GM19193 (cell line): Measurements from ENCODE around the gene SPON1.

ENCODE experiments used
- POLR2A ChIP-seq: IDR thresholded peaks from 4 replicates; pipeline ENCODE4 v1.6.1; 2011; ENCODE audit not compliant: insufficient read depth, insufficient read length; ENCODE audit errors: extremely low read depth

Gene SPON1

GRCh38 chr11:14054116-14055107, 91.9 kb downstream of the SPON1 start:
- TF ChIP-seq POLR2A = no peak

DNA sequence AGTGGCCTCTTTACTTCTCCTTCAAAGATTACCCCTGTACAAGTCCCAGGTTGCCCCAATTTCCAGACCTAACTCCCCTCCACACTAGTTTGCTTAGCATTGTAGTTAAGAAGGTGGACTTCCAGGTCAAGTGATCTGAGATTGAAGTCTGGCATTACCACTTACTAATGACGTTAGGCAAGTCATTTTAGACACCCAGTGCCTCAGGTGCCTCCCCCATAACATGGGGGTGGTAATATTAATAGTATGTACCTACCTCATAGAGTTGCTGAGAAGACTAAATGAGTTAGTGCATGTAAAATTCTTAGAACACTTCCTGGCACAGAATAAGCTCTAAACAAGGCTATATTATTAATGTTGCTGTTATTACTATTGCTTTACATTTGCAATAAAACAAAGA, 93.4 kb downstream of the SPON1 start:
- no peak for TF ChIP-seq POLR2A

DNA sequence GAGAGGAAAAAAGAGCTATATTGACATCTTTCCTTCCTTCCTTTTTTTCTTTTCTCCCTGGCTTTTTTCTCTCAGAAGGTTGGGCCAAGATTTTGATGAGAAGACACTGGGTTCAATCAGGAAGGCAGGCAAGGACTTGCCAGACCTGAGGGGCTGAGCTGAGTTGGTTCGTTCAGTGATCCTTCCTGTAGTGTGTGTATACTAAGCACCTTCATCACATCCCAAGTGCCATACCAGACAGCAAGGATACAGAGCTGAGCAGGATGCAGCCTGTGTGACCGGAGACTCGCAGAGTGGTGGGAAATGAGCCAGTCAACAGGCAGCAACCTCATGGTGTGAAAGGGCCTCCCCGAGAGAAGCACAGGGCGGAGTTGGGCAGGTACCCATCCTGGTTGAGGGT, 95.5 kb downstream of the SPON1 start:
- TF ChIP-seq POLR2A = no peak

DNA sequence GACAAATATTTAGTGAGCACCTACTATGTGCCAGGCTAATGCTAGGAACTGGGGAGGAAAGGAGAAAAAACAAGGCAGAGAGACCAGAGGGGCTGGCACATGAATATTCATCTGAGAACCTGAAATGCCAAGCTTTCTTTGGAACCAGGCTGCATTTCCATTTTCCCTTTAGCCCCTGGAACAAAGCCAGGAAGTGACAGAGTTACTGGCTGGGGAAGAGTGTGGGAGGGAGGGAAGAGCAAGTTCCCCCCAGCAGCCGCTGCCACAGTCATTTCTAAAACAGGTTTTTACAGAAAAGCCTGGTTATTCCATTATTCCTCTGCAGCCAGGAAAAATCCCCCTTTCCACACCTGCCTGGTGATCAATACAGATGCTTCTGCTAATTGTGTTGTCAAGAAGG, 97.0 kb downstream of the SPON1 start:
- no peak for TF ChIP-seq POLR2A

DNA sequence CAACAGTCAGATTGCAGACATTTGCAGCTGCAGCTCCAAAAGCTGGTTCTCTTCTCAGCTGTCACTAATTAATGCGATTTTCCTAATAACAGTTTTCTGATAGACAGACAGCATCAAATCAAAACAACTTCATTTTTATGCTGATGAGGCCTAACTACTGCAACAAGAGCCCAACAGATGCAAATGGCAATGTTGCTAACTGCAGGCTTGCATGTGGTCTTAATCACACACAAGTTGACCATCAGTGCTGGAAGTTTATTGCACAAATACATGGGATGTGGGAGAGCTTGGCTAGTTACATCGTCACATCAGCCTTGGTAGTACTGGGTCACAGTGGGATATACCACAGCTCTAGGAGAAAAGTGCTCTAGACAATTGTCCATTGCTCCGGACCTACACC, 99.2 kb downstream of the SPON1 start:
- no peak for TF ChIP-seq POLR2A

- no peak for TF ChIP-seq POLR2A
Measured at GRCh38 chr11:14065141-14065540, 102.6 kb downstream of the SPON1 start.

GRCh38 chr11:14065681-14066080, 103.2 kb downstream of the SPON1 start:
- no peak for TF ChIP-seq POLR2A

DNA sequence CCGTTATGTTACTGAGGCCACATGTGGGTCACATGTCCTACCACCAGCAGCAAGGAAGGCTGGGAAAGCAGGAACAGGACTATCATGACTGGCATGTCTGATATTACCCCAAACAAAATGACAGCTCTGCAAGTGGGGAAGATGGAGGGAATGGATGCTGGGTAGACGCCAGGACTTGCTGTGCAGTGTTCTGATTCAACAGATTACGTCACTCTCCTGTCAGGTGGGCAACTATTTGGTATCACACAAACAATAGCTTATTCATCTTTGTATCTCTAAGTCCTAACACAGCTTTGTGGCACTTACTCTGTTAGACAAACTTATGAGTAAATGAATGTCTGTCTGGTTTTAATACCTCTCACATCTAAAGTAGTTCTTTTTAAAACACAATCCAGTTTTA, 105.2 kb downstream of the SPON1 start:
- TF ChIP-seq POLR2A = no peak

- no peak for TF ChIP-seq POLR2A
Measured at GRCh38 chr11:14070896-14071295, 108.4 kb downstream of the SPON1 start.

GRCh38 chr11:14073849-14074476, 111.4 kb downstream of the SPON1 start:
- no peak for TF ChIP-seq POLR2A

DNA sequence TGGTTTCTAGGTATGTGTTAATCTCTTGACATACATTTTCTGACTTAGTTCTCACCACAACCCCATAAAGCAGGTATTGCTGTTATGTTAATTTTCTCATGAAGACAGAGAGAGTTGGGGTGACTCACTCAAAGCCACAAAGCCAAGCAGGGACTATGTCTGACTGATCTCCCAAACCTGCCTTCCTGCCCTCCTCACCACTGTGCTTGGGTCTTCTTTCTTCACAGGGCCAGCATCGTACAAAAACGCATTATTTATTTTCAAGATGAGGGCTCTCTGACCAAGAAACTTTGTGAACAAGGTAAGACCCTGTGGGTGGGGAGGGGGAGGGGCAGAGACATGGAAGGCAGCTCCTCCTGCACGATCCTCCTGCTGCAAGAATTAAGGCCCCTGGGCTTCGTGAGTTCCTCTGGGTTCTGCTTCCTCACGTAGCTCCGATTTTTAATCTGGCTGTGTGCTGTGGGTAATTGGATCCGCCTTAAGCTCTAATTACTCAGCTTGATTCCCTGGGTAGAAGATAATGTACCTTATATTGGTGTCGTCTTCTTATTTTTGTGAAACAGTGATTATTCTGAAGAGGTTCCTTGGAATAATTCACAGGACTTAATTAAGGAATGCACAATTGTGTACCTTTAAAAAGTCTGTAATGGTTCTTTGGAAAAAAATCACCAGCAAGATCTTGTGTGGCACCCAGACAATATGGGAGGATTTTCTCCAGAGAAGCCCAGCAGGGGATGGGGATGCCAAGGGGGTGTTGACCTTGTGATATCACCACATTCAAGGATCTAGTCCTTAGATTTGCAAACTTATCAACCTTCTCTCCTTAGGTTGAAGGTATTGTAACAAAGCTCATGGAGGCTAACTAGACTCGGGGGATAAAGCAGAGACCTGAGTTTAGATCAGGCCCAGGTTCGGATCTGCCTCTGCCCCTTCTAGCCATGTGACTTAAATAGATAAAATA, 112.9 kb downstream of the SPON1 start:
- no peak for TF ChIP-seq POLR2A

DNA sequence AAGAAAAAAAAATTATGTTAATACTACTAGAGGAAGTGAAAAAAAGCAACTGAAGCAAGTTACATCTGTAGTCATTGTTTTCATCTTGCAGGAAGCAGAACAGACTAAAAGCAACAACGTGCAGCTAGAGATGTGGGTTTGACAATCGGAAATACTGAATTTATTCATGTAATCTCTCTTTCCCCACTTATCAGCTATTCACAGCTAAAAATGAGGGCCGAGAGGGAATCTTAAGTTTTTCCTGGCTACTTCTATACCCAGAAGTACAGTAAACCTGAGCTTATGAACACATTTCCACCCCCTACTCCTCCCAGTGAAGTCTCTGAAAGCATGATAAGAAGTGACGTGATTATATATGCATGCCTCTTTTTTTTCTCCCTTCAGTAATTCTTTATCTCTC, 116.5 kb downstream of the SPON1 start:
- no peak for TF ChIP-seq POLR2A

GRCh38 chr11:14079797-14080196, 117.3 kb downstream of the SPON1 start:
- TF ChIP-seq POLR2A = no peak

GRCh38 chr11:14081581-14082231, 119.2 kb downstream of the SPON1 start:
- no peak for TF ChIP-seq POLR2A

GRCh38 chr11:14082338-14082737, 119.8 kb downstream of the SPON1 start:
- no peak for TF ChIP-seq POLR2A
